ENCODE measurements around the gene TAPT1. TPM values are rescaled to one million over a fixed set of nuclear protein-coding genes. Genes with fewer than 3 reads are reported as not detected.

The TAPT1 gene
- total and polyA plus RNA-seq, 2 donors (not counting 1 experiment from before 2014, with no cell fraction given), result 58.4 to 76.0 TPM

- Mint-ChIP-seq H3K27ac (no peak overlapping the region), H3K4me3 (no peak overlapping the region), H3K4me1 (peaks cover 12% of the 10 kb centered on the region), H3K27me3 (no peaks in the 10 kb centered on the region), H3K9me3 (ENCODE audit: insufficient read depth) (no peaks in the 10 kb centered on the region)
- H3K79me2 ChIP-seq (ENCODE audit: control insufficient read depth, insufficient read depth, low read length), result no peaks in the 10 kb centered on the region
- ATAC-seq (ENCODE audit: low read depth), result no peak
- peaks cover 10 to 14% of the 10 kb centered on the region in 2 donors for H3K4me1 ChIP-seq (ENCODE audit: control insufficient read depth in 2 of 2, insufficient read depth in 2 of 2, low read length in 2 of 2)
- H3K27me3 ChIP-seq (replicated peaks in 1 of 4; ENCODE audit: control extremely low read depth in 1 of 4, control insufficient read depth in 3 of 4, insufficient read depth in 4 of 4, low read length in 3 of 4), result no peaks in the 10 kb centered on the region
- peaks cover 0 to 14% of the 10 kb centered on the region in 2 experiments for H3K36me3 ChIP-seq (replicated peaks in 1 of 2; ENCODE audit: control extremely low read depth in 1 of 2, control insufficient read depth in 1 of 2, extremely low read depth in 1 of 2, insufficient read depth in 2 of 2, low read length in 1 of 2)
- H4K20me1 ChIP-seq (ENCODE audit: control insufficient read depth, insufficient read depth, low read length, poor library complexity, severe bottlenecking), result no peaks in the 10 kb centered on the region
- no peak overlapping the region for H3K9ac ChIP-seq (ENCODE audit: low read length)
- intact Hi-C loops (cut with micrococcal nuclease), result no loop called here
- WGBS (ENCODE audit: insufficient coverage), result 98% methylated on average over 28 of the region's 28 CpGs
- no peak overlapping the region for H2AFZ ChIP-seq (ENCODE audit: insufficient read depth, low read depth, low read length, poor library complexity, severe bottlenecking)
- H3K9me3 ChIP-seq (ENCODE audit: control extremely low read depth in 1 of 3, control insufficient read depth in 2 of 3, insufficient read depth in 1 of 3, low read length in 2 of 3), result peaks cover 0 to 5% (median 0%) of the 10 kb centered on the region in 3 donors
- H3K27ac ChIP-seq (ENCODE audit: low read length in 2 of 2), result no peak overlapping the region
- no peak overlapping the region for H3K4me2 ChIP-seq (replicated peaks; ENCODE audit: low read depth, low read length, poor library complexity, severe bottlenecking)
- TF ChIP-seq EZH2 (IDR thresholded peaks at IDR 0.05; ENCODE audit: borderline replicate concordance, insufficient read depth, low read depth, low read length, poor library complexity, severe bottlenecking), result no peak
- TF ChIP-seq CTCF (IDR thresholded peaks at IDR 0.05), result no peak
- no peak for DNase-seq
- POLR2A ChIA-PET, result no interaction called here
- CTCF ChIA-PET, result no interaction called here
- no peak overlapping the region for H3K4me3 ChIP-seq (ENCODE audit: control extremely low read depth in 1 of 5, extremely low read depth in 1 of 5, insufficient read depth in 1 of 5, low read depth in 2 of 5, low read length in 4 of 5)
These were observed 30.1 kb upstream of the TAPT1 start for GRCh38 chr4:16256343-16256742.

- H3K4me1 ChIP-seq (ENCODE audit: control insufficient read depth in 2 of 2, insufficient read depth in 2 of 2, low read length in 2 of 2), result peaks cover 5 to 8% of the 10 kb centered on the region in 2 donors
- H3K27ac ChIP-seq (ENCODE audit: low read length in 2 of 2), result no peak overlapping the region
- POLR2A ChIA-PET, result no interaction called here
- no peaks in the 10 kb centered on the region for H3K79me2 ChIP-seq (ENCODE audit: control insufficient read depth, insufficient read depth, low read length)
- no peak overlapping the region for H3K4me3 Mint-ChIP-seq
- H3K9ac ChIP-seq (ENCODE audit: low read length), result no peak overlapping the region
- no peak overlapping the region for H3K27ac Mint-ChIP-seq
- peaks cover 10% of the 10 kb centered on the region for H3K4me1 Mint-ChIP-seq
- no peaks in the 10 kb centered on the region for H3K9me3 Mint-ChIP-seq (ENCODE audit: insufficient read depth)
- DNase-seq, result no peak
- H3K4me2 ChIP-seq (replicated peaks; ENCODE audit: low read depth, low read length, poor library complexity, severe bottlenecking), result no peak overlapping the region
- CTCF ChIA-PET, result no interaction called here
- H4K20me1 ChIP-seq (ENCODE audit: control insufficient read depth, insufficient read depth, low read length, poor library complexity, severe bottlenecking), result no peaks in the 10 kb centered on the region
- no CpG with 5 or more reads among the region's 2 CpGs for WGBS (ENCODE audit: insufficient coverage)
- H3K27me3 Mint-ChIP-seq, result no peaks in the 10 kb centered on the region
- H3K9me3 ChIP-seq (ENCODE audit: control extremely low read depth in 1 of 3, control insufficient read depth in 2 of 3, insufficient read depth in 1 of 3, low read length in 2 of 3), result peaks cover 0 to 5% (median 0%) of the 10 kb centered on the region in 3 donors
- no peaks in the 10 kb centered on the region for H3K27me3 ChIP-seq (replicated peaks in 1 of 4; ENCODE audit: control extremely low read depth in 1 of 4, control insufficient read depth in 3 of 4, insufficient read depth in 4 of 4, low read length in 3 of 4)
- H3K4me3 ChIP-seq (ENCODE audit: control extremely low read depth in 1 of 5, extremely low read depth in 1 of 5, insufficient read depth in 1 of 5, low read depth in 2 of 5, low read length in 4 of 5), result no peak overlapping the region
- peaks cover 0 to 14% of the 10 kb centered on the region in 2 experiments for H3K36me3 ChIP-seq (replicated peaks in 1 of 2; ENCODE audit: control extremely low read depth in 1 of 2, control insufficient read depth in 1 of 2, extremely low read depth in 1 of 2, insufficient read depth in 2 of 2, low read length in 1 of 2)
- no peak for TF ChIP-seq CTCF (IDR thresholded peaks at IDR 0.05)
- TF ChIP-seq EZH2 (IDR thresholded peaks at IDR 0.05; ENCODE audit: borderline replicate concordance, insufficient read depth, low read depth, low read length, poor library complexity, severe bottlenecking), result no peak
- intact Hi-C loops (cut with micrococcal nuclease), result no loop called here
- ATAC-seq (ENCODE audit: low read depth), result no peak
- no peak overlapping the region for H2AFZ ChIP-seq (ENCODE audit: insufficient read depth, low read depth, low read length, poor library complexity, severe bottlenecking)
These were observed 29.5 kb upstream of the TAPT1 start for GRCh38 chr4:16255730-16256129.

Data from B cell (primary cell).